T-cell (primary cell): ENCODE data around the gene LSP1. TPM values are rescaled to one million over a fixed set of nuclear protein-coding genes. Genes with fewer than 3 reads are reported as not detected.

Experiments
- ATAC-seq, 4 experiments: fragments of 200-7000 bp in 3 of 4; fragments of 150-1000 bp in 1 of 4; cut with Tn5 transposase; replicated peaks in 1 of 4; 1 replicate in 3 of 4; 2 replicates in 1 of 4; pipeline ENCODE4 v1.10.0; 2021; ENCODE audit warnings: moderate library complexity in 3 of 4, mild to moderate bottlenecking in 2 of 4, moderate number of reproducible peaks in 1 of 4
- CTCF ChIA-PET, 2 donors: fragments of 300-600 bp; sonication (Branson Sonifier 250); formaldehyde crosslinking; loops; one replicate each; lab custom pipeline; 2022; ENCODE audit warnings: antibody characterized with exemption in 2 of 2; lab: Charles Lee
- POLR2A ChIA-PET, 2 donors: fragments of 300-600 bp; sonication (Branson Sonifier 250); formaldehyde crosslinking; loops; one replicate each; lab custom pipeline; 2022; ENCODE audit warnings: antibody characterized with exemption in 2 of 2; lab: Charles Lee
- DNase-seq, 35 experiments: peaks; one replicate each; pipeline versions ENCODE4 v3.0.0 to v3.0.0-alpha.2; 2013 to 2023
- H3K27ac ChIP-seq: one replicate; pipeline ENCODE4 v1.5.1; 2013; ENCODE audit warnings: low read length
- H3K27me3 ChIP-seq, 2 experiments: replicated peaks in 1 of 2; 1 replicate in 1 of 2; 2 replicates in 1 of 2; pipeline versions ENCODE4 v1.6.1 to v1.7.0; 2013; ENCODE audit warnings: low read length in 1 of 2, mixed read lengths in 1 of 2; ENCODE audit not compliant: control insufficient read depth in 2 of 2, insufficient read depth in 2 of 2; ENCODE audit errors: extremely low read depth in 1 of 2
- H3K36me3 ChIP-seq, 2 donors: 1 replicate in 1 of 2; 2 replicates in 1 of 2; pipeline versions ENCODE4 v1.6.1 to v1.7.0; 2013; ENCODE audit warnings: low read length in 1 of 2; ENCODE audit not compliant: control insufficient read depth in 2 of 2, insufficient read depth in 1 of 2; ENCODE audit errors: extremely low read depth in 1 of 2
- H3K4me1 ChIP-seq, 2 experiments: 1 replicate in 1 of 2; 2 replicates in 1 of 2; pipeline versions ENCODE4 v1.6.1 to v1.7.0; 2013; ENCODE audit warnings: low read length in 2 of 2, mixed read lengths in 1 of 2; ENCODE audit not compliant: insufficient read depth in 2 of 2, control insufficient read depth in 1 of 2; ENCODE audit errors: extremely low read depth in 1 of 2
- H3K4me3 ChIP-seq, 2 donors: 1 replicate in 1 of 2; 2 replicates in 1 of 2; pipeline versions ENCODE4 v1.5.1 to v1.7.0; 2013; ENCODE audit warnings: mild to moderate bottlenecking in 2 of 2, low read length in 1 of 2, moderate library complexity in 1 of 2; ENCODE audit not compliant: control insufficient read depth in 1 of 2; ENCODE audit errors: extremely low read depth in 1 of 2
- H3K9me3 ChIP-seq: 2 replicates; pipeline ENCODE4 v1.7.0; 2013
- H3K27ac Mint-ChIP-seq, 2 donors: one replicate each; pipeline ENCODE4 v1.8.0; 2020 to 2021; ENCODE audit warnings: mild to moderate bottlenecking in 2 of 2, mixed read lengths in 2 of 2
- H3K27me3 Mint-ChIP-seq, 2 donors: one replicate each; pipeline ENCODE4 v1.8.0; 2021 to 2022; ENCODE audit warnings: mixed read lengths in 2 of 2
- H3K36me3 Mint-ChIP-seq: one replicate; pipeline ENCODE4 v1.8.0; 2021; ENCODE audit warnings: mixed read lengths
- H3K4me1 Mint-ChIP-seq, 3 donors: one replicate each; pipeline ENCODE4 v1.8.0; 2020 to 2022; ENCODE audit warnings: mixed read lengths in 3 of 3, mild to moderate bottlenecking in 1 of 3
- H3K4me3 Mint-ChIP-seq, 3 donors: one replicate each; pipeline ENCODE4 v1.8.0; 2020 to 2022; ENCODE audit warnings: mild to moderate bottlenecking in 3 of 3, mixed read lengths in 3 of 3, moderate library complexity in 3 of 3
- H3K9me3 Mint-ChIP-seq, 3 donors: one replicate each; pipeline ENCODE4 v1.8.0; 2020 to 2022; ENCODE audit warnings: mixed read lengths in 3 of 3
- WGBS: methylation state at CpG from one replicate; pipeline ENCODE4 v1.1.5; 2013; ENCODE audit warnings: missing lambda C conversion rate; ENCODE audit not compliant: insufficient coverage; 5-methylcytosine and 5-hydroxymethylcytosine counted together
- total RNA-seq, 35 experiments: library from RNA in 6 of 35; stranded (reverse) in 6 of 35; fragments of 120-200 nt in 1 of 35; gene quantifications; one replicate each; pipeline versions ENCODE4 v1.2.1 to v1.2.4 and lab custom pipeline; 2013 to 2026

Gene LSP1
- total RNA-seq, 5 donors from 2014 or later (not counting 1 experiment from before 2014, with no cell fraction given) = 286 to 514 (median 375) TPM

GRCh38 chr11:1817511-1817910 lies 35.4 kb upstream of the LSP1 start:
- Histone ChIP-seq H3K4me3 (no peak overlapping the region), H3K9me3 (no peaks in the 10 kb centered on the region), H3K4me1 (no peaks in the 10 kb centered on the region), H3K36me3 (no peaks in the 10 kb centered on the region), H3K27me3 (peaks cover 0 to 20% of the 10 kb centered on the region in 2 experiments), H3K27ac (no peak overlapping the region)
- H3K27ac Mint-ChIP-seq = no peak overlapping the region
- ATAC-seq (no peak), DNase-seq (no peak)
- CTCF ChIA-PET = no interaction called here
- H3K4me1 Mint-ChIP-seq = no peaks in the 10 kb centered on the region
- peaks cover 0 to 9% (median 0%) of the 10 kb centered on the region in 3 donors for H3K9me3 Mint-ChIP-seq
- 38% methylated on average over 1 of the region's 1 CpG for WGBS
- peaks cover 0 to 9% of the 10 kb centered on the region in 2 donors for H3K27me3 Mint-ChIP-seq
- no peak overlapping the region for H3K4me3 Mint-ChIP-seq
- POLR2A ChIA-PET = no interaction called here
- no peaks in the 10 kb centered on the region for H3K36me3 Mint-ChIP-seq

- no peaks in the 10 kb centered on the region for H3K9me3 ChIP-seq
- no peak overlapping the region for H3K27ac Mint-ChIP-seq
- CTCF ChIA-PET = no interaction called here
- no peak overlapping the region for H3K4me3 Mint-ChIP-seq
- 100% methylated on average over 2 of the region's 3 CpGs for WGBS
- peaks cover 0 to 20% of the 10 kb centered on the region in 2 experiments for H3K27me3 ChIP-seq
- POLR2A ChIA-PET = no interaction called here
- H3K36me3 ChIP-seq = no peaks in the 10 kb centered on the region
- no peak overlapping the region for H3K27ac ChIP-seq
- no peaks in the 10 kb centered on the region for H3K4me1 Mint-ChIP-seq
- peaks cover 0 to 9% (median 0%) of the 10 kb centered on the region in 3 donors for H3K9me3 Mint-ChIP-seq
- ATAC-seq (no peak), DNase-seq (no peak)
- H3K4me1 ChIP-seq = no peaks in the 10 kb centered on the region
- H3K4me3 ChIP-seq = no peak overlapping the region
- peaks cover 0 to 4% of the 10 kb centered on the region in 2 donors for H3K27me3 Mint-ChIP-seq
- H3K36me3 Mint-ChIP-seq = no peaks in the 10 kb centered on the region
These were observed 33.8 kb upstream of the LSP1 start for GRCh38 chr11:1819074-1819473.

GRCh38 chr11:1820463-1821325 lies 32.2 kb upstream of the LSP1 start:
- H3K36me3 Mint-ChIP-seq = no peaks in the 10 kb centered on the region
- H3K27me3 Mint-ChIP-seq = no peaks in the 10 kb centered on the region
- no peaks in the 10 kb centered on the region for H3K36me3 ChIP-seq
- H3K4me1 ChIP-seq = no peaks in the 10 kb centered on the region
- H3K27ac ChIP-seq = no peak overlapping the region
- DNase-seq = no peak
- no peak overlapping the region for H3K4me3 ChIP-seq
- ChIA-PET CTCF (no interaction called here), POLR2A (no interaction called here)
- ATAC-seq = no peak
- WGBS = 94% methylated on average over 6 of the region's 14 CpGs
- H3K4me1 Mint-ChIP-seq = no peaks in the 10 kb centered on the region
- H3K9me3 ChIP-seq = no peaks in the 10 kb centered on the region
- H3K27ac Mint-ChIP-seq = no peak overlapping the region
- peaks cover 0 to 9% (median 0%) of the 10 kb centered on the region in 3 donors for H3K9me3 Mint-ChIP-seq
- H3K4me3 Mint-ChIP-seq = no peak overlapping the region
- H3K27me3 ChIP-seq = peaks cover 0 to 21% of the 10 kb centered on the region in 2 experiments

GRCh38 chr11:1821562-1821961 lies 31.3 kb upstream of the LSP1 start:
- H3K36me3 Mint-ChIP-seq = no peaks in the 10 kb centered on the region
- Histone ChIP-seq H3K27me3 (peaks cover 0 to 21% of the 10 kb centered on the region in 2 experiments), H3K4me3 (no peak overlapping the region), H3K4me1 (no peaks in the 10 kb centered on the region), H3K9me3 (no peaks in the 10 kb centered on the region), H3K27ac (no peak overlapping the region), H3K36me3 (no peaks in the 10 kb centered on the region)
- peaks cover 0 to 9% (median 0%) of the 10 kb centered on the region in 3 donors for H3K9me3 Mint-ChIP-seq
- CTCF ChIA-PET = no interaction called here
- no peak for ATAC-seq
- H3K27ac Mint-ChIP-seq = no peak overlapping the region
- H3K4me3 Mint-ChIP-seq = no peak overlapping the region
- POLR2A ChIA-PET = no interaction called here
- DNase-seq = no peak
- H3K27me3 Mint-ChIP-seq = no peaks in the 10 kb centered on the region
- H3K4me1 Mint-ChIP-seq = no peaks in the 10 kb centered on the region

- Histone ChIP-seq H3K36me3 (no peaks in the 10 kb centered on the region), H3K27me3 (peaks cover 0 to 28% of the 10 kb centered on the region in 2 experiments), H3K27ac (no peak overlapping the region), H3K4me3 (no peak overlapping the region), H3K4me1 (no peaks in the 10 kb centered on the region), H3K9me3 (no peaks in the 10 kb centered on the region)
- 84% methylated on average over 6 of the region's 8 CpGs for WGBS
- DNase-seq = no peak
- no peaks in the 10 kb centered on the region for H3K36me3 Mint-ChIP-seq
- no peak overlapping the region for H3K4me3 Mint-ChIP-seq
- no peak for ATAC-seq
- ChIA-PET CTCF (no interaction called here), POLR2A (no interaction called here)
- H3K27me3 Mint-ChIP-seq = peaks cover 0 to 5% of the 10 kb centered on the region in 2 donors
- no peak overlapping the region for H3K27ac Mint-ChIP-seq
- H3K9me3 Mint-ChIP-seq = peaks cover 0 to 3% (median 0%) of the 10 kb centered on the region in 3 donors
- no peaks in the 10 kb centered on the region for H3K4me1 Mint-ChIP-seq
These were observed 30.1 kb upstream of the LSP1 start for GRCh38 chr11:1822648-1823375.

GRCh38 chr11:1823376-1824220 lies 29.3 kb upstream of the LSP1 start:
- H3K4me3 ChIP-seq = no peak overlapping the region
- no peaks in the 10 kb centered on the region for H3K36me3 ChIP-seq
- WGBS = 85% methylated on average over 14 of the region's 19 CpGs
- H3K27me3 ChIP-seq = peaks cover 0 to 34% of the 10 kb centered on the region in 2 experiments
- no peak for ATAC-seq
- no peaks in the 10 kb centered on the region for H3K9me3 Mint-ChIP-seq
- H3K9me3 ChIP-seq = no peaks in the 10 kb centered on the region
- H3K4me3 Mint-ChIP-seq = no peak overlapping the region
- CTCF ChIA-PET = interaction anchor here in 1 of 2 donors (1.3 kb wide), 1 partner anchor 173 kb away, joined by 3 read pairs; no protein-coding TSS in a partner anchor
- H3K27me3 Mint-ChIP-seq = peaks cover 0 to 7% of the 10 kb centered on the region in 2 donors
- H3K27ac Mint-ChIP-seq = no peak overlapping the region
- no peaks in the 10 kb centered on the region for H3K36me3 Mint-ChIP-seq
- no peaks in the 10 kb centered on the region for H3K4me1 Mint-ChIP-seq
- H3K4me1 ChIP-seq = no peaks in the 10 kb centered on the region
- POLR2A ChIA-PET = no interaction called here
- H3K27ac ChIP-seq = no peak overlapping the region
- no peak for DNase-seq
